Lower leg skin (tissue), 3 donors: Measurements from ENCODE around the gene MZB1.

Source experiments
- CTCF ChIP-seq, 3 donors: fragments of 450-650 bp; IDR thresholded peaks; one replicate each; pipeline ENCODE4 v1.5.1; 2016; ENCODE audit warnings: antibody characterized with exemption in 3 of 3, mild to moderate bottlenecking in 3 of 3, moderate library complexity in 2 of 3
- POLR2A ChIP-seq, 2 donors: fragments of 450-650 bp; IDR thresholded peaks; one replicate each; pipeline ENCODE4 v1.6.1; 2016 to 2017; ENCODE audit warnings: antibody characterized with exemption in 2 of 2, mild to moderate bottlenecking in 1 of 2, moderate library complexity in 1 of 2

GRCh38 chr5:139403418-139403786 lies 13.7 kb upstream of the MZB1 start:
- no peak for TF ChIP-seq POLR2A (IDR thresholded peaks at IDR 0.05)
- no peak for TF ChIP-seq CTCF (IDR thresholded peaks at IDR 0.05)
